Measurements from ENCODE around the gene ERVH48-1.
"Not testable (repeated sequence)": the region's sequence is repeated elsewhere in the genome, so short reads cannot be mapped to it uniquely, and the experiment has no call there.

Gene ERVH48-1

GRCh38 chr21:42911920-42912319 is 13.5 kb downstream of the ERVH48-1 start:
- FAIRE-seq, result not testable (repeated sequence)

GRCh38 chr21:42908484-42908883 is 16.9 kb downstream of the ERVH48-1 start:
- FAIRE-seq; DNase-seq (ENCODE audit: insufficient read length, low spot score): not testable (repeated sequence)

More at GRCh38 chr21:42911920-42912319, 13.5 kb downstream of the ERVH48-1 start:
- DNase-seq (ENCODE audit: insufficient read length, low spot score), result not testable (repeated sequence)

GRCh38 chr21:42906233-42906632 is 19.2 kb downstream of the ERVH48-1 start:
- no peak for FAIRE-seq
- no peak for DNase-seq (ENCODE audit: insufficient read length, low spot score)

- DNase-seq (ENCODE audit: insufficient read length, low spot score), result no peak
- no peak for FAIRE-seq
These were observed 20.2 kb downstream of the ERVH48-1 start for GRCh38 chr21:42905195-42905594.

GRCh38 chr21:42903817-42904216 is 21.6 kb downstream of the ERVH48-1 start:
- FAIRE-seq (no peak), DNase-seq (ENCODE audit: insufficient read length, low spot score) (no peak)

GRCh38 chr21:42900446-42900845 is 25.0 kb downstream of the ERVH48-1 start:
- DNase-seq (ENCODE audit: insufficient read length, low spot score) (no peak), FAIRE-seq (no peak)

GRCh38 chr21:42892931-42893755 is 32.3 kb downstream of the ERVH48-1 start, which contains the start of gene NDUFV3:
Gene NDUFV3 (plus strand): TSS chr21:42893309. CDS start chr21:42893334, 25 bp downstream.
- peak; percentile 97 for DNase-seq (ENCODE audit: insufficient read length, low spot score)
- peak; percentile 98 for FAIRE-seq

GRCh38 chr21:42892582-42892930 is 32.9 kb downstream of the ERVH48-1 start:
- FAIRE-seq (no peak), DNase-seq (ENCODE audit: insufficient read length, low spot score) (no peak)

- DNase-seq (ENCODE audit: insufficient read length, low spot score), result no peak
- peak; percentile 13 for FAIRE-seq
These were observed 38.1 kb downstream of the ERVH48-1 start for GRCh38 chr21:42887326-42887725.

GRCh38 chr21:42883921-42884320 is 41.5 kb downstream of the ERVH48-1 start:
- DNase-seq (ENCODE audit: insufficient read length, low spot score) (no peak), FAIRE-seq (no peak)

GRCh38 chr21:42880352-42880751 is 45.1 kb downstream of the ERVH48-1 start:
- FAIRE-seq (no peak), DNase-seq (ENCODE audit: insufficient read length, low spot score) (no peak)

GRCh38 chr21:42878993-42879787 is 46.2 kb downstream of the ERVH48-1 start, which contains the start of gene WDR4:
Gene WDR4 (minus strand): TSS chr21:42879539. CDS start chr21:42879495, 44 bp downstream.
- FAIRE-seq (peak; percentile 92), DNase-seq (ENCODE audit: insufficient read length, low spot score) (peak; percentile 99)

GRCh38 chr21:42878678-42878992 is 46.8 kb downstream of the ERVH48-1 start:
- DNase-seq (ENCODE audit: insufficient read length, low spot score), result no peak
- no peak for FAIRE-seq

- not testable (repeated sequence) for DNase-seq (ENCODE audit: insufficient read length, low spot score); FAIRE-seq
These were observed 49.6 kb downstream of the ERVH48-1 start for GRCh38 chr21:42875811-42876210.

GRCh38 chr21:42873096-42873495 is 52.3 kb downstream of the ERVH48-1 start:
- no peak for DNase-seq (ENCODE audit: insufficient read length, low spot score)

GRCh38 chr21:42868196-42868595 is 57.2 kb downstream of the ERVH48-1 start:
- no peak for DNase-seq (ENCODE audit: insufficient read length, low spot score)
- no peak for FAIRE-seq

More at GRCh38 chr21:42873096-42873495, 52.3 kb downstream of the ERVH48-1 start:
- FAIRE-seq, result no peak
